HG03571 (cell line): ENCODE measurements around the gene EFNA5.
A peak's percentile ranks its signal among the peaks of the same experiment; 100 is the strongest.

Experiments
- ATAC-seq: cut with Tn5 transposase; IDR thresholded peaks from one replicate; pipeline ENCODE4 v1.9.1; 2021; ENCODE audit not compliant: unreplicated experiment

EFNA5 gene

DNA sequence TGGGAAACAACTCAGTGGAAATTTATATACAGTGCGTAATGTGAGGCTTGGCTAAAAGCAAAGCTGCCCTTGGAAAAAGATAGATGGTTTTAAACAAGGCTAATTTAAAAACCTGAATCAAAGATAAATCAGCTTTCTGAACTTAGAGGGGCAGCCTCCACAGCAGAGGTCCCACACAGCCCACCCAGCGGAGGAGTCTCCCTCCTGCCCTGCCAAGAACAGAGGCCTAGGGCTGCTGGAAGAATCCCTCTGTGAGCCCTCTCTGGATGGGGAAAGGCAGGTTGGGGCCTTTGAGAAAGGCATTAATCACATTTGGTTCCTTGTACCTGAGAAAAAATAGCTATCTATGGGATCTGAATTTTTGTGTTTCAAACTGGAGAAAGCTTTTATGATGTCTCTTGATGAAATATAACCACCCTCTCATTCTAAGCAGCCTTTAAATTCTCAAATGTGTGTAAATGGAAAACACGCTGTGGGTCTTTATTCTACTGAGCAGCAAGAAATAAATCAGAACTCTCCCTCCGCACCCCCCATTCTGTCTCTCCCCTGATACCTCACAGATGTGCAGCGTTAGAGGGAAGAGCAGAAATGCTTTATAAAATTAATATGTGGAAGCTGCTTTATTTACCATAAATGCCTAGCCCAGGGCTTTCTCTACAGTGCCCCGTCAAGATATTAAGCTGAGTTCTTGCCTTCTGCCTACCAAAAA, 329.2 kb downstream of the EFNA5 start:
- ATAC-seq = no peak

DNA sequence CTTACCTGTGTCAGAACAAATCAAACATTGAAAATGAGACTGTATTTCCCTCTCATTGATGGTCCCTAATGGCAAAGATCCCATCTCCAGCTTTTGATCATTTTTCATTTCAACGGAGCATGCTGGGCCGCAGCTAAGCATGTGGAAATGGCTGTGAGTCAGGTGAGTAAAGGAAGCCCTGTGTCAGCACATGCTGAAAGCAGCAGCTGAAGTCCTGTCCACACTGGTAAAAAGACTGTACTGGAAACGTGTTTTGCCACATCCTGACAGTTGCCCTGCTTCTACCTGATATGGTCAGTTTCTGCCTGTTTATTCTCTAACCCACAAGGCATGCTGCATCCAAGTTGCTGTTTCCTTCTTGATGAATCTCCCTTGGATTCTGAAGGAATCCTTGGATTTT, 330.1 kb downstream of the EFNA5 start:
- no peak for ATAC-seq

DNA sequence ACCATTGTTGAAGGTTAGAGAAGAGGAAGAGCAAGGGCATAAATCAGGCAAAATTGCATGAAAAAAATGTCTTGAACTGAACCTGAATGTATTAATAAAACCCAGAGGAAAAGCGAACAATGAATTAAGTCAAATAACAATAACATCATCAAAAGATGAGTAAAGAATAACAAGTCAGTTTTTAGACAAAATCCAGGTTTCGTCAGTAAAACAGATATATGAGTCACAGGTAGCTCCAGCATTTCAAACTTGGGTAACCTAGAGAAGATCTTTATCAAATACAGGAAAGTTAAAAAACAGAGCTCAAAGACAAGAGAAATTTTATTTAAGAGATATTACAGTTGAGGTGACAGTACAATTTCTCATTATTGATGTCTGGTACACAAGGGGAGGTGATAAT, 332.4 kb downstream of the EFNA5 start:
- ATAC-seq = no peak

DNA sequence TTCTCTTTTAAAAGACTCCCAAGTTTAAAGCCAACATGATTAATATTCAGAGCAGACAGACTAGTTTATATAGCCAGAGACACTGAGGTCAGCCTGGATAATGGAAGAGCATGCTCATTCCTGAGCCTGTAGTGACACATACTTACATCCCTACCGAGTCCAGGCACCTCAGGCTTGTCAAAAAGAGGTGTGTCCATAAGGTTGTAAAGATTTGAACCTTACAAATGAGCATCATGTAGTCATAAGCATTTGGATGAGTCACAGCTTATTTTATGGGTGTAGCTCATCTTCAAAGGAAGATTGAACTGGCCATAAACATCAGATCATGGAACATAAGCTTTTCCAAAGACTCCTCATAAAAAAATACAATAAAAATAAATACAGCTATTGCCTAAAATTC, 333.5 kb downstream of the EFNA5 start:
- ATAC-seq = no peak

DNA sequence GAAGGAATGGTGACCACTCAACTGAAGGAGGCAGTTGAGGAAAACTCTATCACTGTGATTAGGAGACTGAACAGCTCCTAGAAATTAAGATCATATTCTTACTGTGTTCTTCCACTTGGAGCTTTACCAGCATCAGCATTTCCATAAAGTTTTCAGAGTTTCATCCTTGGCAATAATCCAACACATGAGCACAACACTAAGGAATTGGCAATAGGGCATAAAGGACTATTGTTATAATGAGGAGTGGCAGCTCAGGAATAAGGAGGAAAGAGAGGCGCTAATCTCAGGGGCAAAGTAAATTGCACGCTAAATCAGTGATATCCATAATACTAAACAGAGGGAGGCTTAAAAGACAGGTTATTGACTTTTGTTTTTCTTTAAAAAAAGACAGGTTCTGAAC, 338.9 kb downstream of the EFNA5 start:
- no peak for ATAC-seq

DNA sequence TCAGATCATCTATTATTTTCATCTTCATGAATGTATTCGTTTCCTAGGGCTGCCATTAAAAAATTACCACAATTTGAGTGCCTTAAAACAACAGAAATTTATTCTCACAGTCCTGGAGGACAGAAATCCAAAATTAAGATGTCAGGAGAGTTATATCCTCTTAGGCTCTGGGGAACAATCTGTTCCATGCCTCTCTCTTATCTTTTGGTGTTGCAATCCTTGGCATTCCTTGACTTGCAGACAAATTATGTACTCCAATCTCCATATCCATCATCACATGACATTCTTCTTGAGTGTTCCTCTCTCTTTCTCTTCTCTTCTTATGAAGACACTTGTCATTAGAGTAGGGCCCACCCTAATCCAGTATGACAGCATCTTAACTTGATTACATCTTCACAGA, 339.4 kb downstream of the EFNA5 start:
- no peak for ATAC-seq

DNA sequence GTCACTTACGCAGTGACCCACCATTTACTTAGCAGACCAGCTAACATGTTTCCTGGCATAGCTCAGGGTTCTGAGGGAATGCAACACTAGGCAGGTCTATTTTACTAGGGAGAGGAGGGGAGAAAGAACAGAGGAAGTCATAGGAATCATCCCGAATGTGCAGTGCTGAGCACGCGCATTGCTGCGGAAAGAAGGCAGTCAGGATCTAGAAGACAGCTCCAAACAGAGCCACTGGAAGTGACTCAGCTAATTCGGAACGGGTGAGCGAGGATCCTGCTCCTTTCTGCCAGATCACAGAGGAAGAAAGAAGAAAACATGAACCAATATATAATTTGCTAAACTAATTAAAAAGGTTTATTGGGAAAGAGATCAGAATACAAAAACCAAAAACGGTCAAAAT, 339.8 kb downstream of the EFNA5 start:
- ATAC-seq = no peak

DNA sequence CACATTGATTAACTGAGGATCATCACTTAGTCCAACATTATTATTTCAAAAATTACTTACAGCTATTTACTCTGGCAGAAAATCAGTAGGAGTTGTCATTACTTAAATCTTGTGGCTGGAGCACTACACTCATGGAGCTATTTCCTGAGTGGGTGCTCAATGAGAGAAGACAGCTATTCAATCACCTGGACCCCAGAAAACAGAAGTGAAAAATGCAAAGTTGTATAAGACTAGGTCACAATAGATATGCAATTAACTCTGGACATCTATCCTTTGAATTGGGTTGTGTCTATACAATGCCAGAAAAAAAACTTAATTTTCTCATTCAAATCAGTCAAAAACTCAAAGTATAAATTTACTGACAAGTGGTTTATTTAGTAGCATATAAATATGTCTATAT, 340.9 kb downstream of the EFNA5 start:
- ATAC-seq = peak; percentile 63
